Peyer's patch (tissue), 4 donors: ENCODE results near the gene AKAIN1.

Source experiments
- CTCF ChIP-seq, 6 experiments: fragments of 450-650 bp in 4 of 6; fragments of 200-600 bp in 2 of 6; sonication (generic) in 1 of 6; IDR thresholded peaks; one replicate each; pipeline ENCODE4 v1.5.1; 2017 to 2019; ENCODE audit warnings: antibody characterized with exemption in 6 of 6, mild to moderate bottlenecking in 3 of 6, moderate library complexity in 1 of 6
- POLR2A ChIP-seq, 2 donors: fragments of 450-650 bp; IDR thresholded peaks; one replicate each; pipeline ENCODE4 v1.5.1; 2017; ENCODE audit warnings: antibody characterized with exemption in 2 of 2, mild to moderate bottlenecking in 2 of 2, moderate library complexity in 2 of 2

GRCh38 chr18:5175378-5175777 is 21.7 kb downstream of the AKAIN1 start:
- TF ChIP-seq CTCF (IDR thresholded peaks at IDR 0.05), result no peak
- TF ChIP-seq POLR2A (IDR thresholded peaks at IDR 0.05), result no peak
